ENCODE data around the gene ADSS2.
"Not testable (repeated sequence)": the region's sequence is repeated elsewhere in the genome, so short reads cannot be mapped to it uniquely, and the experiment has no call there.

ADSS2 gene

GRCh38 chr1:244394826-244395765 is 56.6 kb downstream of the ADSS2 start:
- DNase-seq, result no peak

- no peak for DNase-seq
These were observed 57.4 kb downstream of the ADSS2 start for GRCh38 chr1:244394346-244394745.

GRCh38 chr1:244393604-244394176 is 58.0 kb downstream of the ADSS2 start:
- DNase-seq, result no peak

- DNase-seq, result no peak
These were observed 59.9 kb downstream of the ADSS2 start for GRCh38 chr1:244391761-244392160.

GRCh38 chr1:244388961-244389360 is 62.7 kb downstream of the ADSS2 start:
- DNase-seq, result no peak

GRCh38 chr1:244387415-244387814 is 64.3 kb downstream of the ADSS2 start:
- no peak for DNase-seq

- DNase-seq, result no peak
These were observed 65.1 kb downstream of the ADSS2 start for GRCh38 chr1:244386595-244386994.

GRCh38 chr1:244384066-244384465 is 67.6 kb downstream of the ADSS2 start:
- DNase-seq, result no peak

GRCh38 chr1:244383278-244383884 is 68.3 kb downstream of the ADSS2 start:
- DNase-seq, result no peak

GRCh38 chr1:244381878-244382565 is 69.7 kb downstream of the ADSS2 start:
- no peak for DNase-seq

GRCh38 chr1:244376126-244376525 is 75.6 kb downstream of the ADSS2 start:
- no peak for DNase-seq

- DNase-seq, result no peak
These were observed 76.7 kb downstream of the ADSS2 start for GRCh38 chr1:244375051-244375450.

GRCh38 chr1:244374484-244374883 is 77.2 kb downstream of the ADSS2 start:
- not testable (repeated sequence) for DNase-seq

GRCh38 chr1:244371242-244372141 is 80.2 kb downstream of the ADSS2 start:
- DNase-seq, result no peak

GRCh38 chr1:244370060-244370637 is 81.6 kb downstream of the ADSS2 start:
- no peak for DNase-seq

- DNase-seq, result no peak
These were observed 82.3 kb downstream of the ADSS2 start for GRCh38 chr1:244369256-244370057.

GRCh38 chr1:244368279-244368678 is 83.4 kb downstream of the ADSS2 start:
- no peak for DNase-seq

- no peak for DNase-seq
These were observed 84.2 kb downstream of the ADSS2 start for GRCh38 chr1:244367399-244368114.

GRCh38 chr1:244365809-244366208 is 85.9 kb downstream of the ADSS2 start:
- no peak for DNase-seq

GRCh38 chr1:244365262-244365661 is 86.4 kb downstream of the ADSS2 start:
- DNase-seq, result not testable (repeated sequence)
